Measurements from ENCODE around the gene UGP2. TPM values are rescaled to one million over a fixed set of nuclear protein-coding genes. Genes with fewer than 3 reads are reported as not detected.

The UGP2 gene
- total RNA-seq, 6 donors from 2014 or later: 99.3 to 162 (median 115) TPM

- no peak overlapping the region for H3K4me3 ChIP-seq
- ATAC-seq (ENCODE audit: low FRiP score in 2 of 2): no peak
- no peaks in the 10 kb centered on the region for H3K9me3 ChIP-seq
- H3K27ac ChIP-seq: peak overlapping the region in 1 of 4 donors; percentile 10
- WGBS, 2 donors: 77 to 88% methylated on average over 1 of the region's 1 CpG
- TF ChIP-seq CTCF (IDR thresholded peaks at IDR 0.05) (no peak), POLR2A (IDR thresholded peaks at IDR 0.05) (no peak), POLR2AphosphoS5 (IDR thresholded peaks at IDR 0.05) (no peak), EP300 (IDR thresholded peaks at IDR 0.05) (no peak)
- H3K36me3 ChIP-seq: peaks cover 0 to 75% (median 37%) of the 10 kb centered on the region in 4 donors
- no peaks in the 10 kb centered on the region for H3K4me1 ChIP-seq
- H3K27me3 ChIP-seq: no peaks in the 10 kb centered on the region
- no peak for DNase-seq
Observed at GRCh38 chr2:63891488-63892030, 49.9 kb downstream of the UGP2 start.

- Histone ChIP-seq H3K36me3 (peaks cover 0 to 69% (median 36%) of the 10 kb centered on the region in 4 donors), H3K4me1 (no peaks in the 10 kb centered on the region), H3K9me3 (no peaks in the 10 kb centered on the region), H3K27me3 (no peaks in the 10 kb centered on the region), H3K4me3 (no peak overlapping the region), H3K27ac (no peak overlapping the region)
- DNase-seq: no peak
- ATAC-seq (ENCODE audit: low FRiP score in 2 of 2): no peak
- 82 to 84% methylated on average over 2 of the region's 2 CpGs for WGBS, 2 donors
- TF ChIP-seq POLR2AphosphoS5 (IDR thresholded peaks at IDR 0.05): no peak
- TF ChIP-seq EP300 (IDR thresholded peaks at IDR 0.05): no peak
- TF ChIP-seq CTCF (IDR thresholded peaks at IDR 0.05): no peak
- no peak for TF ChIP-seq POLR2A (IDR thresholded peaks at IDR 0.05)
Observed at GRCh38 chr2:63893163-63893562, 51.5 kb downstream of the UGP2 start.

GRCh38 chr2:63894167-63894566 is 52.5 kb downstream of the UGP2 start:
- DNase-seq (no peak), ATAC-seq (ENCODE audit: low FRiP score in 2 of 2) (no peak)
- Histone ChIP-seq H3K9me3 (no peaks in the 10 kb centered on the region), H3K36me3 (peaks cover 0 to 70% (median 40%) of the 10 kb centered on the region in 4 donors), H3K27me3 (no peaks in the 10 kb centered on the region), H3K4me3 (no peak overlapping the region), H3K4me1 (no peaks in the 10 kb centered on the region), H3K27ac (no peak overlapping the region)
- no peak for TF ChIP-seq CTCF (IDR thresholded peaks at IDR 0.05)
- TF ChIP-seq POLR2A (IDR thresholded peaks at IDR 0.05): no peak
- TF ChIP-seq POLR2AphosphoS5 (IDR thresholded peaks at IDR 0.05): no peak
- TF ChIP-seq EP300 (IDR thresholded peaks at IDR 0.05): no peak
- 91 to 100% methylated on average over 1 of the region's 1 CpG for WGBS, 2 donors

- Histone ChIP-seq H3K27ac (no peak overlapping the region), H3K36me3 (peaks cover 0 to 49% (median 29%) of the 10 kb centered on the region in 4 donors), H3K4me3 (no peak overlapping the region), H3K4me1 (no peaks in the 10 kb centered on the region), H3K9me3 (peaks cover 0 to 5% (median 1%) of the 10 kb centered on the region in 4 donors), H3K27me3 (no peaks in the 10 kb centered on the region)
- TF ChIP-seq EP300 (IDR thresholded peaks at IDR 0.05) (no peak), CTCF (IDR thresholded peaks at IDR 0.05) (no peak), POLR2A (IDR thresholded peaks at IDR 0.05) (no peak), POLR2AphosphoS5 (IDR thresholded peaks at IDR 0.05) (no peak)
- DNase-seq: no peak
- no peak for ATAC-seq (ENCODE audit: low FRiP score in 2 of 2)
- WGBS, 2 donors: 98 to 100% methylated on average over 5 of the region's 5 CpGs
Observed at GRCh38 chr2:63898839-63899238, 57.1 kb downstream of the UGP2 start.

- ATAC-seq (ENCODE audit: low FRiP score in 2 of 2) (no peak), DNase-seq (no peak)
- 96 to 100% methylated on average over 1 of the region's 1 CpG for whole genome bisulfite sequencing, 2 donors
- no peak overlapping the region for H3K4me3 ChIP-seq
- peaks cover 0 to 5% (median 1%) of the 10 kb centered on the region in 4 donors for H3K9me3 ChIP-seq
- H3K27ac ChIP-seq: no peak overlapping the region
- TF ChIP-seq EP300 (IDR thresholded peaks at IDR 0.05) (no peak), POLR2A (IDR thresholded peaks at IDR 0.05) (no peak)
- H3K36me3 ChIP-seq: peaks cover 0 to 42% (median 24%) of the 10 kb centered on the region in 4 donors
- no peaks in the 10 kb centered on the region for H3K4me1 ChIP-seq
- no peaks in the 10 kb centered on the region for H3K27me3 ChIP-seq
Observed at GRCh38 chr2:63899639-63900038, 57.9 kb downstream of the UGP2 start.

All from upper lobe of left lung (tissue), 6 donors.